ENCODE data around the gene WDPCP.

DNA sequence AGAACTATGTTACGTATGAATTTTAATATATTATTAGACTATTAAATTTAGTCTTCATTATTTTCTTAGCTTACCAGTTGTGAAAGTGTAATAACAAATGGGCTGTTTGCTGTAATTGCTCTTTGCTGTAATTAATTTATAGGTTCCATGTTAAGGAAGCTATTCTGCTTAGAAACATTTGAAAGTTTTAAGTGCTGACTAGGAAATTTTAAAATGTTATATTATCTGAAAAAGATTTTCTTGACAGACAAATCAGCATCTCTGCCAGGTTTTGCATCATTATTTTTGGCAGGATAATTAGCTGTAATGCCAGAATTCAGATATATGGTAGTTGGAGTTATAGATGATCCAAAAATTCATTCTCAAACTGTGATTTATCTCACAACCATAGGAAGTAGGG, 495.4 kb downstream of the WDPCP start:
- TF ChIP-seq, protein P1, sequence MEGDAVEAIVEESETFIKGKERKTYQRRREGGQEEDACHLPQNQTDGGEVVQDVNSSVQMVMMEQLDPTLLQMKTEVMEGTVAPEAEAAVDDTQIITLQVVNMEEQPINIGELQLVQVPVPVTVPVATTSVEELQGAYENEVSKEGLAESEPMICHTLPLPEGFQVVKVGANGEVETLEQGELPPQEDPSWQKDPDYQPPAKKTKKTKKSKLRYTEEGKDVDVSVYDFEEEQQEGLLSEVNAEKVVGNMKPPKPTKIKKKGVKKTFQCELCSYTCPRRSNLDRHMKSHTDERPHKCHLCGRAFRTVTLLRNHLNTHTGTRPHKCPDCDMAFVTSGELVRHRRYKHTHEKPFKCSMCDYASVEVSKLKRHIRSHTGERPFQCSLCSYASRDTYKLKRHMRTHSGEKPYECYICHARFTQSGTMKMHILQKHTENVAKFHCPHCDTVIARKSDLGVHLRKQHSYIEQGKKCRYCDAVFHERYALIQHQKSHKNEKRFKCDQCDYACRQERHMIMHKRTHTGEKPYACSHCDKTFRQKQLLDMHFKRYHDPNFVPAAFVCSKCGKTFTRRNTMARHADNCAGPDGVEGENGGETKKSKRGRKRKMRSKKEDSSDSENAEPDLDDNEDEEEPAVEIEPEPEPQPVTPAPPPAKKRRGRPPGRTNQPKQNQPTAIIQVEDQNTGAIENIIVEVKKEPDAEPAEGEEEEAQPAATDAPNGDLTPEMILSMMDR (conservative IDR thresholded peaks at IDR 0.05) = no peak
- TF ChIP-seq ZFX (IDR thresholded peaks at IDR 0.05) = no peak
